ENCODE results near the gene SLC7A9.

SLC7A9 gene

DNA sequence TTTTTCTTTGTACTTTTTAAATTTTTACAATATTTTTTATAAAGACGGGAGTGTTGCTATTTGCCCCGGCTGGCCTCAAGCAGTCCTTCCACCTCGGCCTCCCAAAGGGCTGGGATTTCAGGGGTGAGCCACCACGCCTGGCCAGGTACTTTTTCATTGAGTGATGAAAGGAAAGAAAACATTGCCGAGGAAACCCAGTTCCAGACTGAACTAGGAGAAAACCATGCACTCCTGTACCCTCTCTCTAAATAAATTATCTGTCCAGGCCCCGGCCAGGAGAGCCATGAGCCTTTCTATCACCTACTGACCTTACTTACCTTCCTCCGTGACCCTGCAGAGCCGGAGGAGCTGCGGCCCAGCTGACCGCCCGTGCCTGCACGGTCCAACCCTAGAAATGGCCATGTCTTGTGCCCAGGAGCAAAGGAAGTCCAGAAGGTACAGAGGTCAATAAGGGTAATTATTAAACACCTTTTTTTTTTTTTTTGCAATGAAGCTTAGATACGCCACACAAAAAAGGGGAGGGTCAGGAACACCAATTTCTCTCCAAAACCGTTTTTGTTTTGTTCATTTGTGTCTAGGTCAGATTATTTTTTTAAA lies at the start of gene SLC7A9:
TSS of gene SLC7A9 (minus strand) at position 399 of the 597 bp plus-strand sequence. CDS start 1,233 bp downstream, outside the sequence.
- DNase-seq (ENCODE audit: low read depth in 2 of 2): no peak

DNA sequence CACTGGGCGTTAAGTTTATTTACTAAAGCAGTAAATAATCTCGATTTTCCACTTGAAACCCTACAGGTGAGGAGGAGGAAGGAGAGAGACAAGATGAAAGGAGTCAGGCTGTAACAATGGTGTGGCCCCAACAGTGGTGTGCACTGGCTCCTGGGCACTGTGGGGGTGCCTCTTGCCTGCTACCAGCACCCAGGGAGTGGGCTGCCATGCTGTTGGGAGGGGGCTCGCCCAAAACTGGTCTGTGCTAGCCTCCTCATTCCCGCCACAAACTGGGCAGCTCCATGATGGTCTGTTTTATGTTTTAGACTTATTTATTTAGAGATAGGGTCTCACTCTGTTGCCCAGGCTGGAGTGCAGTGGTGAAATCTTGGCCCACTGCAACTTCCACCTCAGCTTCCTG lies 49.8 kb upstream of the SLC7A9 start:
- DNase-seq (ENCODE audit: low read depth in 2 of 2): no peak

DNA sequence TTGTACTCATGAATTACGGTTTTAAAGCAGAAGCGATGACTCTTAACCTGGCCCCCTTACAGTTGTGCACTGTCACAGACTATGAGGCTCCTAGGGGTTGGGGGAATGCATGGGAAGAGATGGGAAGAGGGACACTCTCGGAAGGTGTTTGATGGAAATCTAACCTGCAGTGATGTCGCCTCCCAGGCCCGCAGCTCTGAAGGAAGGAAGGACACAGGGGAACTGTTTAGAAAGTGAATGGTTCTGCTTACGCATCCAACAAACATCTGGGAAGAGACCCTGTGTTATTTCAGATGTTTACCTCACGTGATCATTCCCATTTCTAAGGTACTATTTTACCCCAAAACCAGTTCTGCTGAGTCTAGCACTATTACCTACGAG lies 48.0 kb upstream of the SLC7A9 start:
- no peak for DNase-seq (ENCODE audit: low read depth in 2 of 2)

DNA sequence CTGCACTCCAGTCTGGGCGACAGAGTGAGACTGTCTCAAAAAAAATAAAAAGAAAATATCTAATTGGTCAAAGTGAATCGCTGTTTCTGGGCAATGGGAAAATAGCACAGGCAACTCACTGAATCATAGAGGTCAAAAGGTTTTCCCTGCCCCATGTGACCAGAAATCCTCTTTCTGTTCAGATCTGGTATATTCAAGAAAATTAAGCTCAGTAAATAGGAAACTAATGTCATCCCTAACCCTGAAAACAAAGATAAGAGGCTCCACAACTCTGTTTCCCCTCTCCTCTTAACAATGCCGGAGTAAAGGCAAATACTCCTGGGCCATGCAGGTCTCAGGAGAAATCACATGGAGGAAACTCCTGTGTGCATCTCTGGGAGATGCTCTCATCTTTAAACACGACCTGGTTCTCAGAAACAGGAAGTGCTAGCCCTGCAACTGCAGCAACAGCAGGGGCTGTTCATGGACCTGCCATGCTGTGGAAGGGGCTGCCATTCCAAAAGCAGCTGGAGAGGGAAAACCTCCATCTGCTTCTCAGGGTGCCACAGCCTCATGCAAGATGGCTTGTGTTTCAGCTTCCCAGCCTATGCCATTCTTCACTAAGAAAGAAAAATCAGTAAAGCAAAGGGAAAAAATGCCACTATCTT lies 47.5 kb upstream of the SLC7A9 start:
- no peak for DNase-seq (ENCODE audit: low read depth in 2 of 2)

DNA sequence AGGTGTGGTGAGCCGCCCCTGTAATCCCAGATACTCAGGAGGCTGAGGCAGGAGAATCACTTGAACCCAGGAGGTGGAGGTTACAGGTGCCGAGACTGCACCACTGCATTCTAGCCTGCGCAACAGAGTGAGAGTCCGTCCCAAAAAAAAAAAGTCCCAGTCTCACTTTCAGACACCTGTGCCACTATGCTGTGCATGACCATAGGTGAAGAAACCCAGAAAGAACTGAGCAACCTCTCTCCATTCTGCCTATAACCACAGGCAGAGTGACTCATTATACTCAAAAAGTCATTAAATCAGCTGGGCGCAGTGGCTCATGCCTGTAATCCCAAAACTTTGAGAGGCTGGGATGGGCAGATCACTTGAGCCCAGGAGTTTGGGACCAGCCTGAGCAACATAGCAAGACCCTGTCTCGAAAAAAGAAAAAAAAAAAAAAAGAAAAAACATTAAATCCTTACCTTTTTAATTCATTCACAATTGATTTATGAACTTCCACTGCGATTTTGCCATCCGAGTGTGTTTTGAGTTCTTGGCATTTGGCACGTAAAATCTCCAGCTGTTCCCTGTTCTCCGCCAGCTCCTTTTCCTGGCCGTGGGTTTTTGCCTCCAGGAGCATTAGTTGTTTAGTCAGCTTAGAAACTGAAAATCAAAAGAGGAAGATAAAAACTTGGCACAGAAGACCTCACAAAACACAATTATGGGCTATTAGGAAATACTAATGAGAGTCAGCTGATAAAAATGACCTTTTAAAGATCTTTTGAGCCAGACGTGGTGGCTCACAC lies 45.5 kb upstream of the SLC7A9 start:
- DNase-seq (ENCODE audit: low read depth in 2 of 2): no peak

DNA sequence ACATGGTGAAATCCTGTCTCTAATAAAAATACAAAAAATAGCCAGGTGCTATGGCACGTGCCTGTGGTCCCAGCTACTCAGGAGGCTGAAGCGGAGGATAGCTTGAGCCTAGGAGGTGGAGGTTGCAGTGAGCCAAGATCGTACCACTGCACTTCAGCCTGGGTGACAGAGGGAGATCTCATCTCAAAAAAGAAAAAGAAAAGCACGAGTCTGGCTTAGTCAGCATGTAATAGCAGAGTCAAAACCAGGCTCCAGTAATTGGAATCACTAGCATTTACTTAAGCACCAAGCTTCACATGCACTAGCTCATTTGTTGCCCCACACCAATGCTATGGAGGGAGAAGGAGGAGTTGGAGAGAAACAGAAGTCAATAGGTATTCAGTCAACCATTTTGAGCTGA lies 41.9 kb upstream of the SLC7A9 start:
- no peak for DNase-seq (ENCODE audit: low read depth in 2 of 2)

DNA sequence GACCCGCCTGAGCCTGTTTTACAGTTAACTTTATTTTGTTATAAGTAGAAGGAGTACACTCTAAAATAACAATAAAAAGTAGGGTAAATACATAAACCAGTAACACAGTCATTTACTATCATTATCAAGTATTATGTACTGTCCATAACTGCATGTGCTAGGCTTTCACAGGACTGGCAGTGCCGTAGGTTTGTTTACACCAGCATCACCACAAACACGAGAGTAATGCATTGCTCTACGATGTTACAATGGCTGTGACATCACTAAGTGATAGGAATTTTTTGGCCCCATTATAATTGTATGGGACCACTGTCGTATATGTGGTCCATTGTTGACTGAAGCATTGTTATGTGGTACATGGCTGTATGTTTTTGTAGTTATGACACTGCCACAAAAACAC lies 41.3 kb upstream of the SLC7A9 start:
- DNase-seq (ENCODE audit: low read depth in 2 of 2): no peak

DNA sequence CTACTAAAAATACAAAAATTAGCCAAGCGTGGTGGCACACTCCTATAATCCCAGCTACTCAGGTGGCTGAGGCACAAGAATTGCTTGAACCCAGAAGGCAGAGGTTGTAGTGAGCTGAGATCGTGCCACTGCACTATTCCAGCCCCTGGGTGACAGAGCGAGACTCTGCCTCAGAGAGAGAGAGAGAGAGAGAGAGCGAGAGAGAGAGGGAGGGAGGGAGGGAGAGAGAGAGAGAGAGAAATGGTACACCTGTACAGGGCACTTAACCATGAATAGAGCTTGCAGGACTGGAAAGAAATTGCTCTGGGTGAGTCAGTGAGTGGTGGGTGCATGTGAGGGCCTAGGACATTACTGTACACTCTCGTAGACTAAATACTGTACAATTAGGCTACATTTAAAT lies 40.5 kb upstream of the SLC7A9 start:
- DNase-seq (ENCODE audit: low read depth in 2 of 2): no peak

DNA sequence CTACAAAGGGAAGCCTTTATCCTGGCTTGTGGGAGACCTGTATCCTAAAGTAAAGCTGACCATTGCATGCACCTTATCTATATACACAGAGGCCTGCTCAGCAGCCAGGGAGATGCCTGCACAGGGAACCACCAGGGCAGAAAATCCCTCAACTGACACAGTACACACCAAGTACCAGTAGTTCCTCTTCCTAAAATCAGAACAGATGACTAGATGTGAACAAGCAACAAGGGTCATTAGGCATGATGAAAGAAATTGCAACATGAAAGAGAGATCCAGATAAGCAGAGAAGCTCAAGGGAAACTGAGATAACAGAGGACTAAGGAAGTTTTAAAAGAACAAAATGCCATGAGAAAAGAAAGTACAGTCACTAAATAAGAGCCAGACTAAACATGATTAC lies 39.7 kb upstream of the SLC7A9 start:
- no peak for DNase-seq (ENCODE audit: low read depth in 2 of 2)

DNA sequence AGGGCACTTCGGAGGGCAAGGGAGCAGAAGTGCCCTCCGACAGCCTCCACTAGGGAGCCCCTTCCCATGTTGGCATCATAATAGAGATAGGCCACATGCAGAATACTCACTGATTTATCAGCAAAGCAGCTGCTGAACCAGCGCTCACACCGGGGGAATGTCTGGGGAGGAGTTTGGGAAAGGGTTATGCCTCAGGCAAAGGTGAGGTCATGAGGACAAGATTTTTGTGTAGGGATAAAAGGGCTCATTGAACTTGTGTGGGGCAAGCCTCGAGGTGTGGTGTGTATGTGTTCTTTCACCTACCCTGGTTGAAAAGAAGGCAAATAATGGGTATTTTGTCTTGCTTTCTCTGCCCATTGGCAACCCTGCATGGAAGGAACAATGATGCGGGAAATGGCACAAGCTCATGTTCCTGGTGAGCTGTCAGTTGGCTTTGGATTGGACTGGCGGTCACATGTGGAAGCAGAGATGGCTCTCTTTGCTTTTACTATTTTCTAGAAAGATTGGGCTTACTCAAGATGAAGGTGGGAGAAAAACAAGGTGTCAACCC lies 39.1 kb upstream of the SLC7A9 start:
- no peak for DNase-seq (ENCODE audit: low read depth in 2 of 2)

DNA sequence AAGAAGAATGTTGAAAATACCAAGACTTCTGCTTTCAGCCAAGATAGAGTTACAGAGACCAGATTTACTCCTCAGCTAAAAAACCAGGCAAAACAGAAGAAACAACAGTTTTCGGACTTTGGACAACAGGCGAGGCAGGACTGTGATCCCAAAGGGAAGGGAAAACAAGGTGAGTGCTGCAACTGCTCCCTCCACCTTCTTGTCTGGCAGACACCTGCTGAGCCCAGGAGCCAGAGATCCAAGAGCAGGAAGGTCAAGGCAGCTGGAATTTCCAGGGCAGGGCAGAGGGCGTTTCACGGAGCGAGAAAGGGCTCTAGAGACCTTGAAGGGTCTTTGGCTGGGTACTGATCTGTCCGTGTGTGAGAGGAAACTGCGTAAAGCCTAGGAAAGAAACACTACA lies 32.9 kb upstream of the SLC7A9 start:
- DNase-seq (ENCODE audit: low read depth in 2 of 2): no peak

DNA sequence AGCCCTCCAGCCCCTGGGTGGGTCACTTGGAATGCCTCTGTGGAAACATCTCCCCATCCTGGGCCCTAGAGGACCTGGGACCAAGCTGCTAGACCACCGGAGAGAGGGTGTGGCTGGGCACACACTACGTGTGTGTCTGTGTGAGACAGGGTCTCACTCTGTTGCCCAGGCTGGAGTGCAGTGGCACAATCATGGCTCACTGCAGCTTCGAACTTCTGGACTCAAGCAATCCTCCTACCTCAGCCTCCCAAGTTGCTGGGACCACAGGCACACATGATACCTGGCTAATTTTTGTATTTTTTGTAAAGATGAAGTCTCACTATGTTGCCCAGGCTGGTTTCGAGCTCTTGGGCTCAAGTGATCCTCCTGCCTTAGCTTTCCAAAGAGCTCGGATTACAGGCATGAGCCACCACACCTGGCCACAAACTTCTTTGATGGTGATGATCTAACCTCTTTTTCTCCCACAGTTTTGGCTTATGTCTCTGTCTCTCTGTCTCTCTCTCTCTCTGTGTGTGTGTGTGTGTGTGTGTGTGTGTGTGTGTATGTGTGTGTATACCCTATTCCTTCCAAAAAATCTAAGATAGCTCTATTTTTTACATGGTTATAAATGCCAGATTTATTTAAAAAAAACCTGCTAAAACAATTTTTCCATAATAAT lies 32.1 kb upstream of the SLC7A9 start:
- no peak for DNase-seq (ENCODE audit: low read depth in 2 of 2)

DNA sequence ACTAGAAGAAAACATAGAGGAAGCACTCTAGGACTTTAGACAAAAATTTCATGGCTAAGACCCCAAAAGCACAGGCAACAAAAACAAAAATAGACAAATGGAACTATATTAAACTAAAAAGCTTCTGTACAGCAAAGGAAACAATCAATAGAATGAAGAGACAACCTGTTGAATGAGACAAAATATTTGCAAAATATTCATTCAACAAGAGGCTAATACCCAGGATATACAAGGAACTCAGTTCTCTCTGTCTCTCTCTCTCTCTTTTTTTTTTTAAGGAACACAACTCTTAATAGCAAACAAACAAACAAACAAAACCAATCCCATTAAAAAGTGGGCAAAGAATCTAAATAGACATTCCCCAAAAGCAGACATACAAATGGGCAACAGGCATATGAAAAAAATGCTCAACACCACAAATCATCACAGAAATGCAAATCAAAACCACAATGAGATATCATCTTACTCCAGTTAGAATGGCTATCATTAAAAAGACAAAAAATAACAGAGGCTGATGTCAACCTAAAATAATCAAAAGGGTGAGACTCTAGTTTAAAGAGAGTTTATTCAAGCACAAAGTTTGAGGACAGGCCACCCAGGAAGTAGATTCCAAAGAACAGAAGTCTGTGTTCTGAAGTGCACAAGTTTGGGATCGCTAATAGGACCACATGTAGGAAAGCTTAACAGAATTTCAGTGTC lies 27.1 kb upstream of the SLC7A9 start:
- DNase-seq (ENCODE audit: low read depth in 2 of 2): no peak

DNA sequence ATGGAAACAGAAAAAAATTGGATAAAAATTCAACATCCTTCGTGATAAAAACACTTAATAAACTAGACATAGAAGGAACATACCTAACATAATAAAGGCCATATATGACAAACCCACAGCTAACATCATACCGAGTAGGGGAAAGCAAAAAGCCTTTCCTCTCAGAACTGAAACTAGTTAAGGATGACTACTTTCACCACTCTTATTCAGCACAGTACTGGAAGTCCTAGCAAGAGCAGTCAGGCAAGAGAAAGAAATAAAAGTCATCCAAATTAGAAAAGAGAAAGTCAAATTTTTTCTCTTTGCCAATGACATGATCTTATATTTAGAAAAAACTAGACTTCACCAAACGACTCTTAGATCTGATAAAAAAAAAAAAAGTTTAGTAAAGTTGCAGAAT lies 25.8 kb upstream of the SLC7A9 start:
- no peak for DNase-seq (ENCODE audit: low read depth in 2 of 2)

DNA sequence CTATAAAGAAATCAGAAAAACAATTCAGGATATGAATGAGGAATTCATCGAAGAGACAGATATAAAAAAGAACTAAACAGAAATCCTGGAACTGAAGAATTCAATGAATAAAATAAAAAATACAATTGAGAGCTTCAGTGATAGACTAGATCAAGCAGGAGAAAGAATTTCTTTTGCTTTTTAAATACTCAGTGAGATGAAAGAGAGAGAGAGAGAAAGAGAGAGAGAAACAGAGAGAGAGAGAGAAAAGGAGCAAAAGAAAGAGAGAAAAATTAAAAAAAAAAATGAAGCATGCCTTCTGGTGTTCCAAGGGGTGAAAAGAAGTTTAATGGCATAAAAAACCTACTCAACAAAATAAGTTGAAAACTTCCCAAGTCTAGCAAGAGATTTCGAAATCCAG lies 22.0 kb upstream of the SLC7A9 start:
- no peak for DNase-seq (ENCODE audit: low read depth in 2 of 2)

DNA sequence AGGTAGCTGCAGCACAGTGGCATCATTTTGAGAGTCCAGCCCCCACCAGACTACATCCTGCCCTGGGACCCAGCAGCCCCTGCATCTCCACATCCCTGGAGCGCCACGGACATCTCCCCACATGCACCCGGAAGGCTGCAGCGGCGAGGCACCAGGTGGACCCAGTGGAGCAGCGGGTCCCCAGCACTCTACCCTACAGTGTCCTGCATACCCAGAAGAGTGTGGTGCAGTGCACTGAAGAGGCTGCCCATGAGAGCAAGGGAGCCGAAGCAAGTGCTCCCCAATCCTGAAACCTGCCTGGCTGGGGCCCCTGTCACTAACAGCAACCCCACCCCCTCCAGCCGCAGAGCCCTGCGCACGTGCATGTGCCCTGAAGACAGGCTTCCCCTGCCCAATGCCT lies 21.3 kb upstream of the SLC7A9 start:
- no peak for DNase-seq (ENCODE audit: low read depth in 2 of 2)

DNA sequence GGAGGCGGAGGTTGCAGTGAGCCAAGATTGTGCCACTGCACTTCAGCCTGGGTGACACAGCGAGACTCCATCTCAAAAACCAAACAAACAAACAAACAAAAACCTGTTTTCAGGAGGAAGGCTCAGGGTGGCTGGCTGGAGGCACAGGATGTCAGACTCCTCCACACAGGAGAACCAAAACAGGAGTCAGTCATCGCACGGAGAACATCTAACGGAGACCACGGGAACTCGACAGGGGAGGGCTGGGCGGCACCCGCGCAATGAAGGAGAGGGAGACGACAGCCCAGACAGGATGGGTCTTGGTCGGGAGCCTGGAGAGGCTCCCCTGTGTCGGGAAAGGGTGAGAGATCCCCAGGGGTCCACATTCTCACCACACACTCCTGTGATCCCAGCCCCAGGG lies 20.8 kb upstream of the SLC7A9 start:
- DNase-seq (ENCODE audit: low read depth in 2 of 2): no peak

DNA sequence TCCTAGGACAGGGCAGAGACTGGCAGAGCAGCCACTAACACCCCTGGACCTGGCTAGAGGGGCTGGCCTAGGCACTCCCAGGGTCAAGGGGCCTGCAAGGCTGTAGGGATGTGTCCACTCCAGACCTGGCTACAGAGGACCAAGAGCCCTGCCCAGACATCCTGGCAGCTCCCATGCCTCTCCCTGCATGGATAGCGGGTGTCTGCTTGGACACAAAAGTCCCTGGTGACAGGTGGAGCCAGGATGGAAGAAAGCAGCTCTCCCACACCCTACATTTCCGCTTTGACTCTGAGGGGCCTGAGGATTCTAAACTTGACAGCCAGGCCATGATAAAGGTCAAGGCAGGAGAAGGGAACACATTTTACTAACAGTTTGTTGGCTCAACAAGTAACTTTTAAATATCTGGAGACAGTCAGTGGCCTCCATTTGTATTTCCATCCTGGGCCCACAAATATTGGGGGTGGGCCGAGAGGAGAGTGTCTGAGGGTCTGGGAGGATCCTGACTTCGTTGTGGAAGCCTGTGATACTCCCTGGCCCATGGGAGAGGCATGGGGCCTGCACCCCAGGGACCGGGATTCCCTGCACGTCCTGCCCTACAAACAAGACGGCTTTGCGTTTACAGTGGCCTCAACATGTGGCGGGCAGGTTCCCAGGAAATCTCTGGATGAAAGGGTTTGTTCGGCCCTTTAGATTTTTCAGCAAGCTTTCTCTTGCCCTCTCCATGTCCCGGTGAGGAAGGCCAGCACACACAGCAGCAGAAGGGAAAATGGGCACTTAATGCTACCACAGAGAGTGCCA lies 19.8 kb upstream of the SLC7A9 start:
- DNase-seq (ENCODE audit: low read depth in 2 of 2): no peak

DNA sequence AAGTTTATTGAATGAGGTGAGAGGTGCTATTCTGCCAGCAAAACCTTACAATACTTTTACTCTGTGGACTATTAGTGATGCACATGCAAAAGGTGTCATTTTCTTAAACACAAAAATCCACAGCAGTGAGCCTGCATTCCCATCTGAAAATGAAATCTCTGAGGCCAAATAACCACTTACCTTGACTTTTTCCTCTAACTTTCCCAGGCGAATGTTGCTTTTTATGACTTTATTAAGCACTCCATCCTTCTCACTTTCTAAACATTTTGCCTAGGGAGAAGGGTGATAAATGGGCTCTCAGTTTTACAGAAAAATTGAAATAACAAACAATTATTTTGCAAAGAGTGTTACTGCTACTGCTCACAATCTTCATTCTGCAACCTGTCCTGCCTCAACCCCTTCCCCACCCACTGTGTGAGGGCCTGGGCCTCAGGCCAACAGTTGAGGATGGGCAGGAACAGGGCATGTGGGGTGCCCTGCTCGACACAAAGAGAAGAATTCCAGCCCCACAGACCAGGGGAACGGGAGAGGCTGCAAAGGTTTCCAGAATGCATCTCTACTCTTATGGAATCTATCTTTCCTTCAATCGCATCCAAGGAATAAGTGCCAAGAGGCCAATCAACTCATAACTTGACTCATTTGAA lies 18.1 kb upstream of the SLC7A9 start:
- no peak for DNase-seq (ENCODE audit: low read depth in 2 of 2)

DNA sequence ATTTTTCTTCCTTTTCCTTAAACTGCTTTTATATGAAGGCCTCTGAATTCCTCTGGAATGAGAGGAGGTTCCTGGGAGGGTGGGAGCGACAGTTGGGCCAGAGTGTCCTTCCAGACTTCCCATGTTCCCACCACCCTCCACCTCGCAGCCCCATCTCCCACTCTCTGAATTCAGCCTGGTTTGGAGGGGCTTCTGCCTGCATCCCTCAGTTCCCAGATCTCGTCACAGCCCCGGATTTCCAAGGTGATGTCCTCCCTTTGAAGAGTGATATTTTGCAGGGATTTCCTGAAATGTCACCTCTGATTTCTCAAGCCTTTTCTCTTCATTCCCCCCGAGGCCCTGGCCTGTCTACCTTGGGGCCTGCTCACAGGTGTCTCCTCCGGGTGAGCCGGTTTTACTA lies 16.7 kb upstream of the SLC7A9 start:
- DNase-seq (ENCODE audit: low read depth in 2 of 2): no peak

All from stimulated activated CD8-positive, alpha-beta memory T cell treated with anti-CD3 and anti-CD28 coated beads, Interleukin-2, amount 100 ng/mL, for 48 hours (primary cell).